ENCODE measurements around the gene SULF2.

GRCh38 chr20:47612670-47613069 is 172.6 kb downstream of the SULF2 start:
- TF ChIP-seq CTCF (conservative IDR thresholded peaks at IDR 0.05; ENCODE audit: low read length): no peak
- no peak for TF ChIP-seq EZH2phosphoT487 (IDR thresholded peaks at IDR 0.05; ENCODE audit: borderline replicate concordance)
